Cardiac atrium fibroblast (primary cell): Measurements from ENCODE around the gene NDUFA5. TPM values are rescaled to one million over a fixed set of nuclear protein-coding genes. Genes with fewer than 3 reads are reported as not detected.

ENCODE experiments used
- total RNA-seq: library from RNA; depleted of rRNA; stranded (reverse); fragments of >200 nt; gene quantifications from 2 replicates; pipeline ENCODE4 v1.2.3, GENCODE V29; 2015

The NDUFA5 gene
- 28.5 and 30.5 TPM in 2 replicates for total RNA-seq

GRCh38 chr7:123557398-123558288 is at the start of gene NDUFA5:
Gene NDUFA5, minus strand, starts transcription at chr7:123557818. Its CDS starts 23 bp downstream, at chr7:123557795.

GRCh38 chr7:123601530-123601929 is 43.9 kb upstream of the NDUFA5 start, which contains the start of gene ASB15:
Gene ASB15, plus strand, starts transcription at chr7:123601821. Its CDS starts 12,682 bp downstream, at chr7:123614503.

DNA sequence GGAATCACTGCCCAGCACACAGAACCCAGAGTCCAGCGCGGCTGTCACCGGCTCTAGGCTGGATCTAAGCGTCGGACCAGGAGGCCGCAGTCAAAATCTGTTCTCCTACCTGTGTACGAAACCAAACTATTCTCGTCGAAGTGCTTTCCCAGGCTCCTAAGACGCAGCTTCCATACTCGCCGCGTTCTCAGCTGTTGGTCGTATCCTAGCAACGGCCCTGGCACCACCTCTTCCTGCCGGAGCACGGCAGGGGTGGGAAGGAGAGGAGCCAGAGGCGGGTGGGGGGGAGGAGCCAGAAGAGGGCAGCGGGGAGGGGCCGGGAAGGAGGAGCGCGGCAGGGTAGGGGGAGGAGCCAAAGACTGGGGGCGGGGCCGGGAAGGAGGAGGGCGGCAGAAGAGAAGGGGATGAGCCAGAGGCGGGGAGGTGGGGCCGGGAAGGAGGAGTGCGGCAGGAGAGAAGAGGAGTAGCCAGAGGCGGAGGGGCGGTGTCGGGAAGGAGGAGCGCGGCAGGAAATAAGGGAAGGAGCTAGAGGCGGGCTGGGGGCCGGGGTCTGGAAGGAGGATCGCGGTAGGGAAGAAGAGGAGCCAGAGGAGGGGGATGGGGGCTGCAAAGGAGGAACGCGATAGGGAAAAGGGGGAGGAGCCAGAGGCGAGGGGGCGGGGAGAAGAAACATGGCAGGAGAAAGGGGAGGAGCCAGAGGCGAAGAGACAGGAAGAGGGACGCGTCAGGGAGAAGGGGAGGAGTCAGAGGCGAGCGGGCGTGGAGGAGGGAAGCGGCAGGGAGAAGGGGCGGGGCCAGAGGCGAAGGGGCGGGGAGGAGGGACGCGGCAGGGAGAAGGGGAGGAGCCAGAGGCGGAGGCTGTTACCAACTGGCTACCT is 23.0 kb downstream of the NDUFA5 start, which contains the start of gene IQUB:
TSS of gene IQUB (minus strand) at position 213 of the 878 bp plus-strand sequence. CDS start 22,255 bp downstream, outside the sequence.

Other genes with a start within 250 kb of the NDUFA5 start
- gene IQUB, start 23.2 kb downstream of the NDUFA5 start, total RNA-seq, result under 0.01 and 0.54 TPM in 2 replicates
- gene ASB15, start 44.0 kb upstream of the NDUFA5 start, total RNA-seq, result not detected in 2 replicates
- not detected in 2 replicates for gene LMOD2, start 98.0 kb upstream of the NDUFA5 start, total RNA-seq
- gene WASL, start 191.2 kb upstream of the NDUFA5 start, total RNA-seq, result 22.2 and 23.8 TPM in 2 replicates